GM23248 (cell line): Measurements from ENCODE around the gene CYP2R1.

Experiments
- EZH2 ChIP-seq: fragments of 200-600 bp; sonication (generic); IDR thresholded peaks from 2 replicates; pipeline ENCODE4 v1.6.1; 2018; ENCODE audit warnings: antibody characterized with exemption, mild to moderate bottlenecking; ENCODE audit not compliant: insufficient read depth, poor library complexity, severe bottlenecking
- EZH2phosphoT487 ChIP-seq: fragments of 200-600 bp; sonication (generic); IDR thresholded peaks from 2 replicates; pipeline ENCODE4 v1.6.1; 2018; ENCODE audit warnings: antibody characterized with exemption, moderate library complexity, mild to moderate bottlenecking, low read depth; ENCODE audit not compliant: insufficient read depth

DNA sequence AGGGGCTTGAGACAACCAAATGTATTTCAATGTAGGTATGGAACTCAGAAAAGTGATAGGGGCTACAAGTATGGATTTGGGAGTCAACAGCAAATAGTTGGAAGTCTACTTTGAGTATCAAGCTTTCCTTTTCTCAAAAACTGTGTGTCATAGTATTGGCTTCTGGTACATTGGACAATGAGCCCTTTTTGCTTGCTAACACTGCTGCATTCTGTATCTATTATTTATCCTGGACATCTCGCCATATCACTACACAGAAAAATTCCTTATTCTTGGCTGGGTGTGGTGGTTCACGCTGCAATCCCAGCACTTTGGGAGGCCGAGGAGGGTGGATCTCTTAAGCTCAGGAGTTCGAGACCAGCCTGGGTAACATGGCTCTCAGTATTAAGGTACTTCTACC is 18.4 kb downstream of the CYP2R1 start:
- TF ChIP-seq EZH2phosphoT487 (no peak), EZH2 (no peak)
